ENCODE data around the gene PCNX3.
A peak's percentile ranks its signal among the peaks of the same experiment; 100 is the strongest.

The PCNX3 gene

DNA sequence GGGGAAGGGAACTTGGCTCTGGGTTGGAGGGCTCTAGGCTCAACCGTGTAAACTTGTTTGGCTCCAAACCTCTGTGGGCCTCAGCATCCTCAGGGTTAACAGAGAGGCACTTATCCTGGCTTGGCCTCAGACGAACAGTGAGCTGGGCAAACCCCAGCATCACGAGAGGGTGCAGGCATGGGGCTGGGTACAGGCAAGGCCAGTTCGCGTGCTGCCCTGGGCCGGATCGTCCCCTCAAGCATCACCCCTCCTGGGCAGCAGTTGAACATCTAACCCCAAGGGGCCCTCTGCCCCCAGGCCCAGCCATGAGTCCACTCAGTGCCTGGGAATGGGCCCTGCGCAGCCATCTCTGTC lies 37.8 kb upstream of the PCNX3 start:
- no peak for TF ChIP-seq ZFX (IDR thresholded peaks at IDR 0.05; ENCODE audit: borderline replicate concordance)
- TF ChIP-seq, protein P1, sequence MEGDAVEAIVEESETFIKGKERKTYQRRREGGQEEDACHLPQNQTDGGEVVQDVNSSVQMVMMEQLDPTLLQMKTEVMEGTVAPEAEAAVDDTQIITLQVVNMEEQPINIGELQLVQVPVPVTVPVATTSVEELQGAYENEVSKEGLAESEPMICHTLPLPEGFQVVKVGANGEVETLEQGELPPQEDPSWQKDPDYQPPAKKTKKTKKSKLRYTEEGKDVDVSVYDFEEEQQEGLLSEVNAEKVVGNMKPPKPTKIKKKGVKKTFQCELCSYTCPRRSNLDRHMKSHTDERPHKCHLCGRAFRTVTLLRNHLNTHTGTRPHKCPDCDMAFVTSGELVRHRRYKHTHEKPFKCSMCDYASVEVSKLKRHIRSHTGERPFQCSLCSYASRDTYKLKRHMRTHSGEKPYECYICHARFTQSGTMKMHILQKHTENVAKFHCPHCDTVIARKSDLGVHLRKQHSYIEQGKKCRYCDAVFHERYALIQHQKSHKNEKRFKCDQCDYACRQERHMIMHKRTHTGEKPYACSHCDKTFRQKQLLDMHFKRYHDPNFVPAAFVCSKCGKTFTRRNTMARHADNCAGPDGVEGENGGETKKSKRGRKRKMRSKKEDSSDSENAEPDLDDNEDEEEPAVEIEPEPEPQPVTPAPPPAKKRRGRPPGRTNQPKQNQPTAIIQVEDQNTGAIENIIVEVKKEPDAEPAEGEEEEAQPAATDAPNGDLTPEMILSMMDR (IDR thresholded peaks at IDR 0.05) = no peak
- H3K27ac ChIP-seq = peak overlapping the region; percentile 96; the same call in 1 of the 2 replicates

DNA sequence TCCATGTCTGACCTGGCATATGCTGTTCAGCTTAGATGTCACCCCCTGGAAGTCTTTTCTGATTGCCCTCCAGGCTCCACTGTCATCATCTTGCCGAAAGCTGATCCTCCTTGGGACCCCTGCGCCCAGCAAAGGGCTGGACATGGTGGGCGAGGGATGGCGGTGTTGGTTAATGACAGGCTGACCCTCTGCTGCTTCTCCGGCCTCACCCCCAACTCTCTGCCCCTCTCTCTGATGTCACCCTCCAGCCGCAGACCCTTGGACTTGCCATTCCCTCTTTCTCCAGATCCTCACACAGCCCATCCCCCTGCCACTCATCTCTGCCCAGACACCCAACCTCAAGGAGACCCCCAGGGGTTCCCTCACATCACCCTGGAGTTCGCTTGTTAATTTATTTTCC lies 37.4 kb upstream of the PCNX3 start:
- no peak overlapping the region; the same call in 1 of the 2 replicates for H3K27ac ChIP-seq
- TF ChIP-seq, protein P1 (IDR thresholded peaks at IDR 0.05) = no peak
- no peak for TF ChIP-seq ZFX (IDR thresholded peaks at IDR 0.05; ENCODE audit: borderline replicate concordance)

DNA sequence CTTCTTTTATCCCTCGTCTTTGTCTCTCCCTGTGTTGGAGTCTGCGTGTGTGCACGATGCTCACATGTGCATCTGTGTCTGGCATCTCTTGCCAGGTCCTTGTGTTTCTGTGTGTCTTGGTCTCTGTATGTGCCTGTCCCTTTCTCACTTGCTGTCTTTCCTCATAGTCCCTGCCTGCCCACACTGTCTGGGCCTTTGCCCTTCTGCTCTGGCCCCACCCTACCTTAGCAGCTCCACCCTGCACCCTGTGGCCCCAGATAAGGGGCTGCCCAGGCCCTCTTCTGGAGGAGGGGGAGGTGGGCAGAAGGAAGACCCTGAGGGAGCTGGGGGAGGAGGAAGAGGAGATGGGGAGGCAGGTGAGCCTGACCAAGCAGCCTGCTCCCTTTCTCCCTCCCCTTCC lies 36.9 kb upstream of the PCNX3 start:
- H3K27ac ChIP-seq = no peak overlapping the region; the same call in 1 of the 2 replicates
- TF ChIP-seq ZFX (IDR thresholded peaks at IDR 0.05; ENCODE audit: borderline replicate concordance) = no peak
- TF ChIP-seq, protein P1 (IDR thresholded peaks at IDR 0.05) = no peak

DNA sequence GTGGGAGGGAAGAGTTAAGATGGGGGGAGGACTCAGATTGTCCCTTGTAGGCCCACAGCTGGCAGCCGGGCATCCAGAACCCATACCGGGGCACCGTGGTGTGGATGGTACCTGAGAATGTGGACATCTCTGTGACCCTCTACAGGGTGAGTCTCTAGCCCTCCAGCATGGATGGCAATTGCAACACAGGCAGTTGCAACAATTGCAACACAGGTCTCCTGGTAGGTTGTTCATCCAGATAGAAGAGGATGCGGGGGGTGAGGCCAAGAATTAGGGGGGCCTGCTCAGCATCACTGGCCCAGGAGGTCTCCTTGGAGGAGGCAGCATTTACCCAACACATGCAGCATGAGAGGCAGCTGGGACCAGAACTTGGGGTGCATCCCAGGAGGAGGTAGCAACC lies 36.3 kb upstream of the PCNX3 start:
- TF ChIP-seq ZFX (IDR thresholded peaks at IDR 0.05; ENCODE audit: borderline replicate concordance) = no peak
- TF ChIP-seq, protein P1 (IDR thresholded peaks at IDR 0.05) = no peak
- H3K27ac ChIP-seq = no peak overlapping the region

DNA sequence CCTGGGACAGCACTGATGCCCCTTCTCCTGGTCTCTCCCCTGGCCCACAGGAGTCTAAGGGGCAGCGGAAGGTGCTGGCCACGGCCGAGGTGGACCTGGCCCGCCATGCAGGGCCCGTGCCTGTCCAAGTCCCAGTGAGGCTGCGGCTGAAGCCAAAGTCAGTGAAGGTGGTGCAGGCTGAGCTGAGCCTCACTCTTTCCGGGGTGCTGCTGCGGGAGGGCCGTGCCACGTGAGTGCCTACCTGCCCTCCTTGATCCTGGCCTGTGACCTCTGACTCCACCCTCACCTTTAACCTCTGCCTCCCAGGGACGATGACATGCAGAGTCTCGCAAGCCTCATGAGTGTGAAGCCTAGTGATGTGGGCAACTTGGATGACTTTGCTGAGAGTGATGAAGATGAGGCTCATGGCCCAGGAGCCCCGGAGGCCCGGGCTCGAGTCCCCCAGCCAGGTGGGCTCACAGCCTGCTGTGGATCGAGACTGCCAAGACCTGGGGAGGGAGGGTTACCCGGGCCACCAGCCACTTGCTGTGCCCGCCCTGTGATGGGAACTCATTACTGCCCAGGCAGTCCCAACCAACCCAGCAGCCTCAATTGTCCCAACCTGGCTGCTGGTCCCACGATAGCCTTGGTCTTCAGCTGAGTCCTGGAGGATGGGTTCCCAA lies 35.4 kb upstream of the PCNX3 start:
- H3K27ac ChIP-seq = no peak overlapping the region
- no peak for TF ChIP-seq ZFX (IDR thresholded peaks at IDR 0.05; ENCODE audit: borderline replicate concordance)
- TF ChIP-seq, protein P1 (IDR thresholded peaks at IDR 0.05) = no peak

DNA sequence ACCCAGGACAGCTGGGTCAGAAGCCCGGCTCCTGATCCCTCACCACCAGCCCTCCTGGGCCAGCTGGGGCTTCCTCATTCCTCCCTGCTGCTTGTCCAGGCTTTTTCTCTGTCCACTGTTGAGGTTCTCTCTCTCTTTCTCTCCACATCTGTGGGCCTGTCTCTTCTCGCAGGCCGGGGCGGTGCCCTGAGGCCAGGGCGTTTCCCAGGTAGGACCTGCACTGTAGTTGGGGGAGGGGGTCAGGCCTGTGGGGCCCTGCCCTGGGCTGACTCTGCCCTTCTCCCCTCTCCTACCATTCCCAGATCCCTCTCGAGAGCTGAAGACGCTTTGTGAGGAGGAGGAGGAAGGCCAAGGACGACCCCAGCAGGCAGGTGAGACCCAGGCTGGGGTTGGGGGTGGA lies 34.8 kb upstream of the PCNX3 start:
- TF ChIP-seq, protein P1 (IDR thresholded peaks at IDR 0.05) = no peak
- no peak for TF ChIP-seq ZFX (IDR thresholded peaks at IDR 0.05; ENCODE audit: borderline replicate concordance)
- no peak overlapping the region for H3K27ac ChIP-seq

DNA sequence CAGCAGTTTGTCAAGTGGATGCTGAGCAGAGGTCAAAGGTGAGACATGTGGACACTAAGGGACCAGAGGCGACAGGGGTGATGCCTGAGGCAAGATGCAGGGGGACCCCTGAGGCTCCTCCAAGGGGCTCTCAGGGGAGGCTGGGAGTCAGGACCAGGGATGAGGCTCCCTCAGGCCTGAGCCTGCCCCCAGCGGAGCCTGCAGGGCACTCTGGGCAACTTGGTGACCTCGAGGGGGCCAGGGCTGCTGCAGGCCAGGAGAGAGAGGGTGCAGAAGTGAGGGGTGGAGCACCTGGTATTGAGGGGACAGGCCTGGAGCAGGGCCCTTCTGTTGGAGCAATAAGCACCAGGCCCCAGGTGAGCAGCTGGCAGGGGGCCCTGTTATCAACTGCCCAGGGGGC lies 33.6 kb upstream of the PCNX3 start:
- TF ChIP-seq, protein P1 (IDR thresholded peaks at IDR 0.05) = no peak
- no peak for TF ChIP-seq ZFX (IDR thresholded peaks at IDR 0.05; ENCODE audit: borderline replicate concordance)
- no peak overlapping the region for H3K27ac ChIP-seq

All from 22Rv1 (cell line).